OCI-LY1 (cell line): ENCODE measurements around the gene GALNT2.
A peak's percentile ranks its signal among the peaks of the same experiment; 100 is the strongest.

Experiments used
- H2AFZ ChIP-seq: fragments of 200-600 bp; sonication (generic), shearing (Covaris generic); 2 replicates; pipeline ENCODE4 v1.6.0; 2014; ENCODE audit warnings: antibody characterized with exemption, mild to moderate bottlenecking, low read length
- H3F3A ChIP-seq: fragments of 200-600 bp; sonication (generic), shearing (Covaris generic); 2 replicates; pipeline ENCODE4 v1.6.0; 2014; ENCODE audit warnings: mild to moderate bottlenecking, antibody characterized with exemption, low read length, moderate library complexity; ENCODE audit not compliant: insufficient read depth
- H3K27ac ChIP-seq: fragments of 200-600 bp; sonication (generic); 2 replicates; pipeline ENCODE4 v1.5.1; 2014; ENCODE audit warnings: low read length, mixed run types, mild to moderate bottlenecking, low read depth; ENCODE audit not compliant: poor library complexity, severe bottlenecking
- H3K27me3 ChIP-seq: fragments of 200-600 bp; sonication (generic); 2 replicates; pipeline ENCODE4 v1.6.0; 2014; ENCODE audit warnings: antibody characterized with exemption, mild to moderate bottlenecking, low read length, moderate library complexity; ENCODE audit not compliant: insufficient read depth
- H3K36me3 ChIP-seq: fragments of 200-600 bp; sonication (generic); 2 replicates; pipeline ENCODE4 v1.6.1; 2014; ENCODE audit warnings: mild to moderate bottlenecking, antibody characterized with exemption, low read length, moderate library complexity, mixed read lengths; ENCODE audit not compliant: insufficient read depth
- H3K4me1 ChIP-seq: fragments of 200-600 bp; sonication (generic); 2 replicates; pipeline ENCODE4 v1.5.1; 2014; ENCODE audit warnings: mild to moderate bottlenecking, low read length, moderate library complexity; ENCODE audit not compliant: insufficient read depth, severe bottlenecking
- H3K4me2 ChIP-seq: fragments of 200-600 bp; sonication (generic), shearing (Covaris generic); 2 replicates; pipeline ENCODE4 v1.6.1; 2014; ENCODE audit warnings: low read length
- H3K4me3 ChIP-seq: fragments of 200-600 bp; sonication (generic); 2 replicates; pipeline ENCODE4 v1.5.1; 2014; ENCODE audit warnings: low read length, low read depth, mild to moderate bottlenecking, mixed read lengths; ENCODE audit not compliant: poor library complexity, severe bottlenecking
- H3K79me2 ChIP-seq: fragments of 200-600 bp; shearing (Covaris generic); 2 replicates; pipeline ENCODE4 v1.6.1; 2016; ENCODE audit warnings: mixed run types, low read length, mixed read lengths; ENCODE audit not compliant: insufficient read depth
- H3K9ac ChIP-seq: fragments of 200-600 bp; sonication (generic), shearing (Covaris generic); 2 replicates; pipeline ENCODE4 v1.6.1; 2014; ENCODE audit warnings: mild to moderate bottlenecking, low read length, mixed read lengths
- H3K9me2 ChIP-seq: fragments of 200-600 bp; sonication (generic), shearing (Covaris generic); 2 replicates; pipeline ENCODE4 v1.6.1; 2014; ENCODE audit warnings: low read depth, mild to moderate bottlenecking, low read length, mixed read lengths
- H3K9me3 ChIP-seq: fragments of 200-600 bp; shearing (Covaris generic); 2 replicates; pipeline ENCODE4 v1.6.1; 2014; ENCODE audit warnings: low read length, mixed read lengths
- H4K20me1 ChIP-seq: fragments of 200-600 bp; sonication (generic), shearing (Covaris generic); 2 replicates; pipeline ENCODE4 v1.6.0; 2016; ENCODE audit warnings: mild to moderate bottlenecking, low read length; ENCODE audit not compliant: insufficient read depth
- EZH2 ChIP-seq: fragments of 200-600 bp; sonication (generic), shearing (Covaris generic); IDR thresholded peaks from 2 replicates; pipeline ENCODE4 v1.8.0; 2017; ENCODE audit warnings: borderline replicate concordance, mixed run types, mild to moderate bottlenecking, antibody characterized with exemption, low read length, moderate library complexity, mixed read lengths
- TF ChIP-seq, protein P1 (sequence below): fragments of 200-600 bp; sonication (generic), shearing (Covaris generic); IDR thresholded peaks from 2 replicates; pipeline ENCODE4 v1.5.1; 2017; ENCODE audit warnings: mild to moderate bottlenecking, antibody characterized with exemption, low read length, moderate library complexity, mixed read lengths

Gene GALNT2

DNA sequence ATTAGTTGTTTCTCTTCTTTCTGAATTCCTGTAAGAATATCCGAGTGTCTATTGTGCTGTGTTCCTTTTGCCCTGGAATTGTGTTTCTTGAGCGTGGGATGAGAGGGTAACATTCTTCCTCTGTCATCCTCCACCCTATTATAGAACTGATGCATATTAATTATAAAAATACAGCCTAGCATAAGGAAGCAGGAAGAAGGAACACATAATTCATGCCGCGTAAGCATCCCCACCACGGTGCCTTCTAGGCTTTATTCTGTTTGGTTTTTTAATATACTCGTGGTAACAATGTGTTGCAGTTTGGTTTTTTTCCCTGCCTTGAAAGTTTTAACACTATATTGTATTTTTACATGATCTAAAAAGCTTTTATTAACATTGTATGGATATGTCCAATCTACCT lies 65.7 kb downstream of the GALNT2 start:
- peaks cover 39% of the 10 kb centered on the region for H3K79me2 ChIP-seq
- no peaks in the 10 kb centered on the region for H3F3A ChIP-seq
- TF ChIP-seq, protein P1, sequence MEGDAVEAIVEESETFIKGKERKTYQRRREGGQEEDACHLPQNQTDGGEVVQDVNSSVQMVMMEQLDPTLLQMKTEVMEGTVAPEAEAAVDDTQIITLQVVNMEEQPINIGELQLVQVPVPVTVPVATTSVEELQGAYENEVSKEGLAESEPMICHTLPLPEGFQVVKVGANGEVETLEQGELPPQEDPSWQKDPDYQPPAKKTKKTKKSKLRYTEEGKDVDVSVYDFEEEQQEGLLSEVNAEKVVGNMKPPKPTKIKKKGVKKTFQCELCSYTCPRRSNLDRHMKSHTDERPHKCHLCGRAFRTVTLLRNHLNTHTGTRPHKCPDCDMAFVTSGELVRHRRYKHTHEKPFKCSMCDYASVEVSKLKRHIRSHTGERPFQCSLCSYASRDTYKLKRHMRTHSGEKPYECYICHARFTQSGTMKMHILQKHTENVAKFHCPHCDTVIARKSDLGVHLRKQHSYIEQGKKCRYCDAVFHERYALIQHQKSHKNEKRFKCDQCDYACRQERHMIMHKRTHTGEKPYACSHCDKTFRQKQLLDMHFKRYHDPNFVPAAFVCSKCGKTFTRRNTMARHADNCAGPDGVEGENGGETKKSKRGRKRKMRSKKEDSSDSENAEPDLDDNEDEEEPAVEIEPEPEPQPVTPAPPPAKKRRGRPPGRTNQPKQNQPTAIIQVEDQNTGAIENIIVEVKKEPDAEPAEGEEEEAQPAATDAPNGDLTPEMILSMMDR, result no peak
- no peak for TF ChIP-seq EZH2
- H3K9me3 ChIP-seq, result no peaks in the 10 kb centered on the region
- H3K4me3 ChIP-seq, result no peak overlapping the region
- H3K36me3 ChIP-seq, result peaks cover under 1% of the 10 kb centered on the region; the same call in 1 of the 2 replicates
- H3K4me1 ChIP-seq, result peaks cover 100% of the 10 kb centered on the region
- H3K9me2 ChIP-seq, result no peaks in the 10 kb centered on the region
- no peaks in the 10 kb centered on the region for H3K27me3 ChIP-seq
- no peak overlapping the region for H2AFZ ChIP-seq
- H4K20me1 ChIP-seq, result no peaks in the 10 kb centered on the region
- H3K27ac ChIP-seq, result peak overlapping the region; percentile 99
- peak overlapping the region; percentile 22; the same call in 1 of the 2 replicates for H3K9ac ChIP-seq
- H3K4me2 ChIP-seq, result peak overlapping the region; percentile 35

DNA sequence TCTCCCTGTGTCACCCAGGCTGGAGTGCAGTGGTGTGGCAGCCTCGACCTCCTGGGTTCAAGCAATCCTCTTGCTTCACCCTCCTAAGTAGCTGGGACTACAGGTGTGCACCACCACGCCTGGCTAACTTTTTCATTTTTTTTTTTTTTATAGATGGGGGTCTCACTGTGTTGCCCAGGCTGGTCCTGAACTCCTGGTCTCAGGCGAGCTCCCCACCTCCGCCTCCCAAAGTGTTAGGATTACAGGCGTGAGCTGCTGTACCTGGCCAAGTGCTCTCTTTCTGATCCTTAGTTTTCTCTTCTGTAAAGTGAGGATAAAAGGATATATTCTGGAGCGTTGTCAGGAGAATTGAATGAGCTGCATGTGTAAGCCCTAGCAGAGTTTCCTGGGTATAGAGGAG lies 68.7 kb downstream of the GALNT2 start:
- no peak overlapping the region for H3K4me3 ChIP-seq
- no peak for TF ChIP-seq EZH2
- TF ChIP-seq, protein P1, result no peak
- no peaks in the 10 kb centered on the region for H3F3A ChIP-seq
- peaks cover 32% of the 10 kb centered on the region for H3K79me2 ChIP-seq
- H3K4me2 ChIP-seq, result peak overlapping the region; percentile 74
- peak overlapping the region; percentile 99 for H3K27ac ChIP-seq
- H2AFZ ChIP-seq, result no peak overlapping the region
- peaks cover 5% of the 10 kb centered on the region; the same call in 1 of the 2 replicates for H3K36me3 ChIP-seq
- H3K9me2 ChIP-seq, result no peaks in the 10 kb centered on the region
- peaks cover 100% of the 10 kb centered on the region for H3K4me1 ChIP-seq
- no peaks in the 10 kb centered on the region for H4K20me1 ChIP-seq
- H3K27me3 ChIP-seq, result no peaks in the 10 kb centered on the region
- peak overlapping the region; percentile 69; the same call in 1 of the 2 replicates for H3K9ac ChIP-seq
- H3K9me3 ChIP-seq, result no peaks in the 10 kb centered on the region

DNA sequence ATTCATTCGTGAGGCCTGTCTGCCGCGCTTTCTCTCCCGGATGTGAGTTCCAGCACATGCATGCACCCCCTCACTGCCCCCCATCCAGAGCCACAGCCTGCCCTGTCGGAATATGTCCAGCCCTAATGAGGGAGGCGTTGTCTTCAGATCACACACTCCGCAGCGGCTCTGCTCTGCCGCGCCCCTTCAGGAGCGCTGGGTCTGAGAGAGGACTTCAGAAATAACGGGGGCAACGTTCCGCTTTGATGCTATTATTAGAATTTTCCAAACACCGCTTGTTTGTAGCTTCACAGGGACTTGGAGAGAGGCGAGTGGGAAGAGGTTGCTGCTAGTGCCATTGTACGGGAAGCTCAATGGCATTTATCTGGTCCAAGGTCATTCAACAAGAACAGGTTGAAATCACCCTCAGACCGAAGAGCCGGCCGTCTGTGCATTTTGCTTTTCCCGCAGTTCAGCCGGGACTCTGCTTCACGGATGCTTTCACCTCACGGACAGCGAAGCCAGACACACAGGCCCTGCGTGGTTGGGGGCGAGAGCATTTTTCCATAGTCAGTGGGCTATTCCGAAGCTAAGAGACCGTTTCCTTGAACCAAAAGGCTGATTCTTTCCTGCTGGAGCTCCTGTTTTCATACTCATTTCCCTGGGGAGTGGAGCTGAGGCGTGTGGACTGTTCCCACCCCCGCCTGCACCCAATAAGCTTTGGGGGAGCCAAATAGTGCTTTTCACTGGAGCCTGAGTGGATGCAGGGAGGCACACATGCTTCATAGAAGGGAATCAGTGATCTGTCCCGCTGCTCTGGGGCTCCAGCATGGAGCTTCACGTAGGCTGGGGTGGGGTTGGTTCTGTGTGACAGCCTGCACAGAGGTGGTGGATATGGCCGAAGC lies 69.7 kb downstream of the GALNT2 start:
- TF ChIP-seq EZH2, result no peak
- TF ChIP-seq, protein P1, result no peak
- H3K9ac ChIP-seq, result peak overlapping the region; percentile 69
- no peaks in the 10 kb centered on the region for H3K27me3 ChIP-seq
- H3K4me3 ChIP-seq, result peak overlapping the region; percentile 45
- H3K4me2 ChIP-seq, result peak overlapping the region; percentile 74
- H3F3A ChIP-seq, result no peaks in the 10 kb centered on the region
- H3K36me3 ChIP-seq, result peaks cover 5% of the 10 kb centered on the region; the same call in 1 of the 2 replicates
- peaks cover 100% of the 10 kb centered on the region for H3K4me1 ChIP-seq
- peak overlapping the region; percentile 99 for H3K27ac ChIP-seq
- H3K9me3 ChIP-seq, result no peaks in the 10 kb centered on the region
- peaks cover 25% of the 10 kb centered on the region for H3K79me2 ChIP-seq
- no peak overlapping the region for H2AFZ ChIP-seq
- no peaks in the 10 kb centered on the region for H3K9me2 ChIP-seq
- no peaks in the 10 kb centered on the region for H4K20me1 ChIP-seq
